Pancreas (tissue), 10 donors: Measurements from ENCODE around the gene TGIF2. TPM values are rescaled to one million over a fixed set of nuclear protein-coding genes. Genes with fewer than 3 reads are reported as not detected.
A peak's percentile ranks its signal among the peaks of the same experiment; 100 is the strongest.

Source experiments
- ATAC-seq, 4 donors: fragments of 200-7000 bp; cut with Tn5 transposase; one replicate each; pipeline versions ENCODE4 v1.8.0 to v1.9.1; 2020; ENCODE audit warnings: mild to moderate bottlenecking in 4 of 4, moderate library complexity in 4 of 4
- DNase-seq, 6 donors: peaks; one replicate each; pipeline ENCODE4 v3.0.0-alpha.2; 2020
- FAIRE-seq: peaks from 2 replicates; lab custom pipeline; 2012; peaks lifted over from hg19 to GRCh38; lab: Jason Lieb, UNC
- H3K27ac ChIP-seq, 4 donors: fragments of 200-600 bp; sonication (generic); 1 replicate in 3 of 4; 2 replicates in 1 of 4; pipeline versions ENCODE4 v1.5.0 to v1.8.0; 2020
- H3K27me3 ChIP-seq, 4 donors: fragments of 200-600 bp; one replicate each; pipeline ENCODE4 v1.8.0; 2021
- H3K36me3 ChIP-seq, 3 donors: fragments of 200-600 bp; sonication (generic) in 1 of 3; one replicate each; pipeline versions ENCODE4 v1.5.0 to v1.8.0; 2020 to 2021
- H3K4me1 ChIP-seq, 3 donors: fragments of 200-600 bp; one replicate each; pipeline ENCODE4 v1.8.0; 2021
- H3K4me3 ChIP-seq, 4 donors: fragments of 200-600 bp; sonication (generic) in 2 of 4; one replicate each; pipeline versions ENCODE4 v1.5.0 to v1.8.0; 2020 to 2021
- H3K9me3 ChIP-seq, 4 donors: fragments of 200-600 bp; one replicate each; pipeline ENCODE4 v1.8.0; 2021
- CTCF ChIP-seq, 4 donors: fragments of 200-600 bp; sonication (generic) in 3 of 4; IDR thresholded peaks; one replicate each; pipeline versions ENCODE4 v1.5.0 to v1.8.0; 2021; ENCODE audit warnings: antibody characterized with exemption in 4 of 4
- WGBS, 2 donors: extraction: QIAGEN DNeasy Blood & Tissue Kit; methylation state at CpG; one replicate each; pipeline ENCODE4 v1.1.7; 2013; 5-methylcytosine and 5-hydroxymethylcytosine counted together
- intact Hi-C, 3 donors: fragments of 100-400 bp; cut with DNase I; formaldehyde crosslinking; loops; one replicate each; pipeline versions ENCODE4 v1.11.1 to v1.14.2; 2022
- polyA plus RNA-seq, 2 donors: library from polyadenylated mRNA; stranded (reverse); fragments of 200-250 nt; gene quantifications; one replicate each; pipeline ENCODE4 v1.2.3, GENCODE V29; 2013
- total RNA-seq, 6 donors: library from RNA; stranded (reverse); fragmentation: NEBNext Ultra II Directional in 4 of 6; extraction: Animal tissue kit (Norgen Biotek cat#: 25700) in 4 of 6; gene quantifications; one replicate each; pipeline versions ENCODE4 v1.2.1 to v1.2.4, GENCODE V29; 2021 to 2023
- donor health status: healthy with polysubstance abuse.
- donor health status: DM: no; HTN: no; CAD: no; lungs with moderate emphysema.
- donor health status: DM: no; HTN: no; CAD: no.
- donor health status: control.
- donor health status: control.
- donor health status: Bipolar disorder and iron deficiency.
- donor health status: DM: yes; HTN: yes; CAD: no.
- donor health status: DM: no; HTN: no; CAD: no.
- donor health status: DM: no; HTN: no; CAD: no.
- donor health status: DM: yes; HTN: yes; CAD: no.

TGIF2 gene
- total RNA-seq (10 to 100 TPM; 10.9 to 18.9 (median 14.5) TPM), polyA plus RNA-seq (1 to 10 TPM; 5.7 to 9.2 TPM)

GRCh38 chr20:36573103-36573797 is at the start of gene TGIF2:
TSS of gene TGIF2 (plus strand) at chr20:36573597. CDS start at chr20:36578775, 5,178 bp downstream.
- no peak for TF ChIP-seq CTCF (IDR thresholded peaks at IDR 0.05)
- Histone ChIP-seq H3K36me3 (no peaks in the 10 kb centered on the region), H3K4me3 (peak within 1 kb of the TSS; percentile 63 to 84 (median 82)), H3K27ac (peak within 1 kb of the TSS; percentile 89 to 93 (median 90)), H3K27me3 (no peaks in the 10 kb centered on the region), H3K4me1 (peaks cover 6% of the 10 kb centered on the region in 3 donors), H3K9me3 (no peaks in the 10 kb centered on the region)
- peak; percentile 82 to 90 (median 85) for DNase-seq
- peak; percentile 71 to 86 (median 84) for ATAC-seq
- intact Hi-C loops: no loop called here
- 5 to 8% methylated on average over 51 to 80 of the region's 80 CpGs for WGBS, 2 donors
- no peak for FAIRE-seq

- no peaks in the 10 kb centered on the region for H3K27me3 ChIP-seq
- H3K9me3 ChIP-seq: no peaks in the 10 kb centered on the region
- H3K4me1 ChIP-seq: peaks cover 0 to 6% (median 0%) of the 10 kb centered on the region in 3 donors
- DNase-seq: peak in 1 of 6 donors; percentile 44
- 88% methylated on average over 17 of the region's 17 CpGs for WGBS, 2 donors
- intact Hi-C loops: no loop called here
- H3K27ac ChIP-seq: no peak overlapping the region
- no peak overlapping the region for H3K4me3 ChIP-seq
- FAIRE-seq: no peak
- ATAC-seq: no peak
- peaks cover 0 to 43% (median 17%) of the 10 kb centered on the region in 3 donors for H3K36me3 ChIP-seq
- TF ChIP-seq CTCF (IDR thresholded peaks at IDR 0.05): no peak
These were observed 47.6 kb upstream of the TGIF2 start for GRCh38 chr20:36525620-36526365.

- FAIRE-seq (no peak), ATAC-seq (no peak), DNase-seq (no peak)
- no peaks in the 10 kb centered on the region for H3K9me3 ChIP-seq
- no peak for TF ChIP-seq CTCF (IDR thresholded peaks at IDR 0.05)
- WGBS, 2 donors: 96 to 97% methylated on average over 29 of the region's 29 CpGs
- peaks cover 0 to 6% (median 0%) of the 10 kb centered on the region in 3 donors for H3K4me1 ChIP-seq
- no peak overlapping the region for H3K4me3 ChIP-seq
- H3K36me3 ChIP-seq: peaks cover 0 to 43% (median 17%) of the 10 kb centered on the region in 3 donors
- intact Hi-C loops: no loop called here
- peak overlapping the region in 1 of 4 donors; percentile 34 for H3K27ac ChIP-seq
- no peaks in the 10 kb centered on the region for H3K27me3 ChIP-seq
These were observed 46.8 kb upstream of the TGIF2 start for GRCh38 chr20:36526521-36527011.

DNA sequence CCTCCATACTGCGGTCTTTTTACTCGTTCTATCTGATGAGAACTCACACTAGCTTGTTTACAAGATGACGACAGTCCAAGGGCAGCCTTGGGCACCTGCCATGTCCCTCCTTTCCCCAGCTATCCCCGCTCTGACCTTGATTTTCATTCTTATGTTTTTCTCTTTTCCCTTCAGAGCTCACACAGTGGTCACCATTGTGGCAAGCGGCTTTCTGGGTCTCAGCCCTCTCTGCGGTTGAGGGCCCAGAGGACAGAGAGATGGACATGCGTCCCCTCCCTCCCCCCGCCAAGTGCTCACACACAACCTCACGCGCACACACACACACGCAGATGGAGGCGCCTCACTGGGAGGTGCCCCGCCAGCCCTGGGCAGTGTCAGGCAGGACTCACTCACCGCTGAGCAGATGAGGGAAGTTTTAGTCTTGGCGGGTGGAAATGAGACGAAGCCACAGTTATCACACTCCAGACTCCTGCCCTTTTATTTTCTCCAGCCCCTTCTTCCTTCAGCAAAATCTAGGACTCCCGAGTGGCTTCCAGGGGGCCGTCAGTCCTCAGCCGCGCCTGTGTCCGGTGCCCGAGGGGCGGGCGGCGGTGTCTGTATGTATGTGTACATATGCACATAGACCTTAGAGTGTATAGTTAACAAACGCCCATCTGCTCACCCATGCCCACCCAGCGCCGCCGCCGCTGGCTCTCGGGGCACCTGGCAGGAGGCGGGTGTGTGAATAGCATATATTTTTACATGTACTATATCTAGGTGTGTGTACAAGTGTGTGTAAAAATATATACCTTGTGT is 45.9 kb upstream of the TGIF2 start:
- peak in 4 of 6 donors; percentile 54 to 61 (median 58) for DNase-seq
- no peak overlapping the region for H3K4me3 ChIP-seq
- peak; percentile 33 to 85 (median 52) for ATAC-seq
- H3K36me3 ChIP-seq: peaks cover 0 to 43% (median 17%) of the 10 kb centered on the region in 3 donors
- H3K27me3 ChIP-seq: no peaks in the 10 kb centered on the region
- intact Hi-C loops: no loop called here
- WGBS, 2 donors: 78 to 83% methylated on average over 32 of the region's 32 CpGs
- FAIRE-seq: no peak
- TF ChIP-seq CTCF (IDR thresholded peaks at IDR 0.05): no peak
- peaks cover 0 to 6% (median 0%) of the 10 kb centered on the region in 3 donors for H3K4me1 ChIP-seq
- no peaks in the 10 kb centered on the region for H3K9me3 ChIP-seq
- H3K27ac ChIP-seq: peak overlapping the region in 1 of 4 donors; percentile 34
